ENCODE results near the gene AP3S2.
"Not testable (repeated sequence)": the region's sequence is repeated elsewhere in the genome, so short reads cannot be mapped to it uniquely, and the experiment has no call there.

AP3S2 gene

GRCh38 chr15:89795996-89796395 is 97.8 kb downstream of the AP3S2 start:
- no peak for DNase-seq (ENCODE audit: extremely low read depth, low read depth)
- TF ChIP-seq CTCF (IDR thresholded peaks at IDR 0.05; ENCODE audit: low read depth, low read length): no peak

GRCh38 chr15:89794627-89795241 is 99.1 kb downstream of the AP3S2 start:
- TF ChIP-seq CTCF (IDR thresholded peaks at IDR 0.05; ENCODE audit: low read depth, low read length): no peak
- DNase-seq (ENCODE audit: extremely low read depth, low read depth): no peak

GRCh38 chr15:89792106-89792805 is 101.5 kb downstream of the AP3S2 start:
- no peak for TF ChIP-seq CTCF (IDR thresholded peaks at IDR 0.05; ENCODE audit: low read depth, low read length)
- no peak for DNase-seq (ENCODE audit: extremely low read depth, low read depth)

GRCh38 chr15:89790661-89791060 is 103.1 kb downstream of the AP3S2 start:
- TF ChIP-seq CTCF (IDR thresholded peaks at IDR 0.05; ENCODE audit: low read depth, low read length): no peak

GRCh38 chr15:89790206-89790605 is 103.6 kb downstream of the AP3S2 start:
- no peak for DNase-seq (ENCODE audit: extremely low read depth, low read depth)
- no peak for TF ChIP-seq CTCF (IDR thresholded peaks at IDR 0.05; ENCODE audit: low read depth, low read length)

More at GRCh38 chr15:89790661-89791060, 103.1 kb downstream of the AP3S2 start:
- no peak for DNase-seq (ENCODE audit: extremely low read depth, low read depth)

- DNase-seq (ENCODE audit: extremely low read depth, low read depth): not testable (repeated sequence)
Measured at GRCh38 chr15:89788585-89788984, 105.2 kb downstream of the AP3S2 start.

DNA sequence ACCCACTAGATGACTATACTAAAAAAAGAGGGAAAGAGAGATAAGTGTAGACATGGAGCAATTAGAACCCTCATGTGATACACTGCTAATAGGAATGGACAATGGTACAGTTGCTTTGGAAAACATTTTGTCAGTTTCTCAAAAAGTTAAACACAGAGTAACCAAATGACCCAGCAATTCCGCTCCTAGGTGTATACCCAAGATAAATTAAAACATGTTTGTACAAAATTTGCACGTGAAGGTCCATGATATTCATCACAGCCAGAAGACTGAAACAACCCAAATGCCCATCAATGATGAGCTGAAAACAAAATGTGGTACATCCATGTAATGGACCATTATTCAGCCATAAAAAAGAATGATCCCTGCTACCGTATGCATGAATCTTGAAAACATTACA is 105.8 kb downstream of the AP3S2 start:
- no peak for TF ChIP-seq CTCF (IDR thresholded peaks at IDR 0.05; ENCODE audit: low read depth, low read length)
- no peak for DNase-seq (ENCODE audit: extremely low read depth, low read depth)

DNA sequence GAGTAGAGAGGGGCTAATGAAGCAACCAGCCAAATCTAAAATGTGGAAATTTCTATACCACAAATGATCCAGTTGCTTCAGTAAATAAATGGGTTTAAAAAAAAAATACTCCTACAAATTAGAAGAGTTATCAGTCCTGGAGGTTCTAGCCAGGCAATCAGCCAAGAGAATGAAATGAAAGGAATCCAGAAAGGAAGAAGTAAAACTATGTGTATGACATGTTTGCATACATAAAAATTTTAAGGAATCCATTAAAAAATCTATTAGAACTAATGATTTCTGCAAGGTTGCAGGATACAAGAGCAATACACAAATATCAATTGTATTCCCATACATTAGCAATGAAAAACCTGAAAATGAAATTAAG is 108.0 kb downstream of the AP3S2 start:
- no peak for TF ChIP-seq CTCF (IDR thresholded peaks at IDR 0.05; ENCODE audit: low read depth, low read length)
- DNase-seq (ENCODE audit: extremely low read depth, low read depth): no peak

Data from AG09319 (cell line).